Hippocampal formation (tissue), 2 donors: ENCODE results near the gene TSPAN12.

Experiments used
- DNase-seq, 2 donors: peaks; one replicate each; lab custom pipeline; 2025; lab: John Stamatoyannopoulos, UW

Gene TSPAN12

GRCh38 chr7:120842121-120842621 is 15.8 kb downstream of the TSPAN12 start:
- no peak for DNase-seq

- no peak for DNase-seq
Observed at GRCh38 chr7:120841608-120842007, 16.3 kb downstream of the TSPAN12 start.

GRCh38 chr7:120838281-120838682 is 19.7 kb downstream of the TSPAN12 start:
- no peak for DNase-seq

GRCh38 chr7:120837599-120837998 is 20.3 kb downstream of the TSPAN12 start:
- DNase-seq = no peak

DNA sequence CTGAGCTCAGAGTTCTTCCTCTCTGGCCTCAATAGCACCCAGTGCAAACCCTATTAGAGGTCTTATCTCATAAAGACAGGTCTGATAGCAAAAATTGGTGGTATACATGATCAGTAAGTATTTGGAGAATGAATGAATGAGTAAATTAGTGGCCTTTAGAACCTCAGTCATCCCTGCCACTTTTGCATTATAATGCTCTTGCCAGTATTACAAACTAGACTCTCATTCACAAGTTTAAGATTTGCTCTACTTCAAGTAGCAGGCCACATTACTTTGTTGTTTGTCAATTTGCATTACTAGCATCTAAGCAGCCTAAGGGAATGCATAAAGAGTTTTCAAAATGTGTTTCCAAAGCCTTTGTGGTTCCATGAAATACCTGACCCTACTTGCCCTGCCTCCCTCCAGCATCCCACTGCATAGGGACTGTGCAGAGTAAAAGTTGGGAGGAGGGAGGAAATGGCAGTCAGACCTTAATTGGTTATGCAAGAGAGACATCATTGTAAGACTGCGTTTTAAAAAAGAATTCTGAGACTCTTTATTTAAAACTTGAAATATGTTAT is 21.3 kb downstream of the TSPAN12 start:
- DNase-seq = no peak

- DNase-seq = no peak
Observed at GRCh38 chr7:120834726-120835125, 23.2 kb downstream of the TSPAN12 start.

GRCh38 chr7:120833546-120833945 is 24.4 kb downstream of the TSPAN12 start:
- DNase-seq = no peak

DNA sequence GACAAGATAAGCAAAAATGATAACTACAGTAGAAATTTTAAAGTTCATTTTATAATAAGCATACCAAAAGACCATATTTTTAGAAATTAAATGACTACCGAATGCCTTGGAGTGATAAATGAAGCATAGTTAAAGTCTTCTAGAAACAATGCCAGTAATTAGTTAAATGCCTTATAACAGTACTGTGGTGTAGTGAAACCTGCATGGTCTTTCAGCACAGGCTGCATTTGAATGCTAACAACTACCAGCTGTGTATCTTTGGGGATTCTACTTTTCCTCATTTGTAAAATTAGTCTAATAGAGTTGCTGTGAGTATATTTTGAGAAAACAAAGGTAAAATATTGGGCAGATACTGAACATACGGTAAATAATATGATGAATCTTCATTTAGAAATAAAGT is 25.1 kb downstream of the TSPAN12 start:
- DNase-seq = no peak

DNA sequence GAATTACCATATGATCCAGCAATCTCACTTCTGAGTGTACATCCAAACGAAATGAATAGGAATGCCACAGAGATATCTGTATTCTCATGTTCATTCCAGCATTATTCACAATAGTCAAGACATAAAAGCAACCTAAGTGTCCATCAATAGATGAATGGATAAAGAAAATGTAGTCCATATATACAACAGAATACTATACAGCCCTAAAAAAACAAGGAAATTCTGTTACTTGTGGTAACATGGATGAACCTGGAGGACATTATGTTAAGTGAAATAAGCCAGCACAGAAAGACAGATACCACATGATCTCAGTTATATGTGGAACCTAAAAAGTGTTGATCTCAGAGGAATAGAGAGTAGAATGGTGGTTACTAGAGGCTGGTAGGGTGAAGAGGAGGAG is 26.7 kb downstream of the TSPAN12 start:
- DNase-seq = no peak

GRCh38 chr7:120829487-120829886 is 28.5 kb downstream of the TSPAN12 start:
- no peak for DNase-seq

GRCh38 chr7:120828528-120828927 is 29.4 kb downstream of the TSPAN12 start:
- DNase-seq = no peak

- no peak for DNase-seq
Observed at GRCh38 chr7:120827371-120828118, 30.4 kb downstream of the TSPAN12 start.

- DNase-seq = no peak
Observed at GRCh38 chr7:120825576-120825975, 32.4 kb downstream of the TSPAN12 start.

GRCh38 chr7:120825152-120825551 is 32.8 kb downstream of the TSPAN12 start:
- no peak for DNase-seq

DNA sequence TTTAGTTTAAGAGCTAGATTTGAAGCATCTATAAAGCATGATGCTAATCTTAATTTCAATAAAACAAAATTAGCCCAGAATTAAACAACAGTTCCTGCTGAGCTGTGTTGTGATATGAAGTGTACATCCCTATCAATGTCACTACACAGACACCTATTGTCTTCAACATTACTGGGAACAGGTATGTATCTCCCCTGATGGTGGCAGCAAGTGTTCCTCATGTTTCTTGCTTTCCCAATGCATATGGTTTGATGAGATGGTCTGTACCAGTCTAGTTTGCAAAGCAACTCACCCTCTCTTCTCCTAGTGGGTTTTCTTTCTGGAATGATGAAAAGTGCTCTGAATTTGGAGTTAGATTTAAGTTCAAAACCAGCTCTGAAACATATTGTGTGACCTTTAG is 38.1 kb downstream of the TSPAN12 start:
- no peak for DNase-seq

DNA sequence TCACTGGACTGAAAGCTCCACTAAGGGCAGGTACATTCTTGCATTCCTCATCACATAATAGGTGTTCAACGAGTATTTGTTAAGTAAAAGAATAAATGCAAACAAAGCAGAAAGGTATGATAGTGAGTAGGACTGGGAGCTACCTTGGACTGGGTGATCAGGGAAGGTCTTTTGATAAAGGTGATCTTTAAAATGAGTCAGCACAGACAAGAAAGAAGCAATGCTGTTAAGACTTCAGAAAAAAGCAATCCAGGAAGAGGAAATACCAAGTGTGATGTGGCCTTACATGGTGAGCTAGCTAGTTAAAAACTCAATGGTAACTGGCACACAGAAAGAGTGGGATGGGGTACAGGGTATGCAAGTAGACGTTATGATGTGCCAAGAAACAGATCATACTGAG is 40.1 kb downstream of the TSPAN12 start:
- no peak for DNase-seq

DNA sequence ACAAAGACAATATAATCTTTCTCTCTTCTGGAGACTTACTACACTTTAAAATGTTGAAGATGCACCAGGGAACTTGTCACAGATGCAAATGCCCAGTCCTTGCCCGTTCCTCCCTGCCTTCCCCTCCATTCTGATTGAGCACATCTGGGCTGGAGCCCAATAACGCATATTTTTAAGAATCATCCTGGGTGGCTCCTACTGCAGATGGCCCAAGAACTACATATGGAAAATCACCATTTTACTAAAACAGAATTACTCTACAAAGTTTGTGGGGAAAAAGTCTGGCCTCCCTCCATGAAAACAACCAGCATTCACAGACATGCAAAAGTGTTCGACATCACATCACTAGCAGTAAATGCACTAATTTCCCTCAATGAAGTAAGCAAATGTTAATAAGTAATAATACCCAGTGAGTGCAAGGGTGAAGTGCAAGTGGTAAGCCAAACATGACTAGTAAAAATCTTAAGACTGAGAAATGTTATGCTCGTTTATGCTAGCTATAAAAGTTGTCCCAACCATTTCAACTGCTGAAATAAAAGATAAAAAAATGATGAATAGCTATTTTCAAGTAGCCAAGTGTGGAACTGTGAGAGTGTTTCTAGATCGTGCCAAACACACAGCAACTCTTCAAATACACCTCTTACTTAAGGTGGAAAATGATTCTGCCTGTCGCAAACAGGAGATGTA is 43.5 kb downstream of the TSPAN12 start:
- no peak for DNase-seq

DNA sequence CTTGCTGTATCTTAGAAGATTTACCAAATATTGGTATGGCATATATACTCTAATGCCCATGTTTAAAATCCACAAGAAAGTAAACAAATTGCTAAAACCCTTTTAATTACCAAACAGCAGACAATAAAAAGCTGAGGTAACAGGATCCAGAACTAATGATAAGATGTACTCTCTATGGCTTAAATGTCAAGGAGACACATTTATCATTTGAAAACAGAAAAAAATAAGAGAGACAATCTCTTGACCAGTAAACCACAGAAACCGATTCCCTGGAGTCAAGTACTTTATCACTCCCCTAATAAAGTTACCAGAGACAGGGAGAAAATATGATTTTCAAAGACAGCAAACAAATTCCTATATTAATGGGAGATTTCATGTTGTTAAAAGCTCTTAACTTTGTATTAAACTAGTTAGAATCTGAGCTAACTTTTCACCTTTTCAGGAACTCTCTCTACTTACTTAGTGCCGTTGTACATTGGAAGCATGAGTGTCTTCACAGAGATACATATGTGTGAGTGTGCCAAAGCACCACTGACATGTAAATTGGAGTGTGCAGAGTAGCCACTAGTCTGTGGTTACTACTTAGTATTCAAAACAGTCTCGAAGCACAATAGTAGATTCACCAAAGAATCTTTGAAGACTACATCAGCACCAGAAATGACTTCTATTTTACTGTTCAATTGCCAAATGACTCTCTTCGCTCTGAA is 44.2 kb downstream of the TSPAN12 start:
- no peak for DNase-seq

DNA sequence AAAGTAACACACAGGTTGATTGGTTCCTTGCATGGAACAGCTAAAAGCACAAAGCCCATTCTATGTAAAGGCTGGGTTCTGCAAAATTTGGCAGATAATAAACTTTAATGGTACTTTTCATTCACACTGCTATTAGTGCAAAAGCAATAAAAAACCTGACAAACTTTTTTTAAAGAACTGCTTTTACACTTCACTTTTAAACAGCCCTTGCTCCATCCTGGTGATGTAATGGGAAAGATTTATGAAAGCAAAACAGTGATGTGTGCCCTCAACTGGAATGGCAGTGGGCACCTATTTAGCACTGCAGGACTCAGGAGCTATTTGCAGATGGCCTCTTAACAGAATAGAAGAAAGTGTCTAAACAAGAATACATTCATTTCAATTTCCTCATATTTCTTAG is 44.9 kb downstream of the TSPAN12 start:
- DNase-seq = no peak

GRCh38 chr7:120809260-120809659 is 48.7 kb downstream of the TSPAN12 start:
- DNase-seq = no peak

- no peak for DNase-seq
Observed at GRCh38 chr7:120807390-120807789, 50.6 kb downstream of the TSPAN12 start.

GRCh38 chr7:120806669-120807068 is 51.3 kb downstream of the TSPAN12 start:
- DNase-seq = no peak
